ENCODE results near the gene BHLHA9.
A peak's percentile ranks its signal among the peaks of the same experiment; 100 is the strongest.

Gene BHLHA9

DNA sequence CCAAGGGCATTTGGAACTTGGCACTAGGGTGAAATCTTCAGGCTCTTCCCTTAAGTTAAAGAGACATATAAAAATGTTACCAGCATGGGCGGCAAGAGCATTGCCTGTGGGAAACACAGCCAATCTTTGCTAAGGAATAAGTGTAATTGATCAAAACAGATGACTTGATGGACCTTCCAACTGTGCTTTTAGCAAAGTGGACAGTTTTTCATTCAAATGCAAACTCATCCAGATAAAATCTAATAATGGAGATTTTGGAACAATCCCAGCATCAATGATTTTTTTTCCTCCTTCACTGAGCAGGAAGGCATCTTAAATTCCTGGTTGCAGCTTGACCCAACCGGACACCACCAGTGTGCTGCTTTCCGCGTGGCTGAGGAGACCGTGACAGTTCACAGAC lies 42.9 kb upstream of the BHLHA9 start:
- TF ChIP-seq ZFP30 (CRISPR knock-in tag; IDR thresholded peaks at IDR 0.05) (no peak), ESRRG (CRISPR knock-in tag; IDR thresholded peaks at IDR 0.05) (no peak), ISL1 (CRISPR knock-in tag; IDR thresholded peaks at IDR 0.05) (peak; percentile 89), ZNF565 (CRISPR knock-in tag; conservative IDR thresholded peaks at IDR 0.05; ENCODE audit: low read depth) (no peak), RARB (CRISPR knock-in tag; IDR thresholded peaks at IDR 0.05) (no peak)

DNA sequence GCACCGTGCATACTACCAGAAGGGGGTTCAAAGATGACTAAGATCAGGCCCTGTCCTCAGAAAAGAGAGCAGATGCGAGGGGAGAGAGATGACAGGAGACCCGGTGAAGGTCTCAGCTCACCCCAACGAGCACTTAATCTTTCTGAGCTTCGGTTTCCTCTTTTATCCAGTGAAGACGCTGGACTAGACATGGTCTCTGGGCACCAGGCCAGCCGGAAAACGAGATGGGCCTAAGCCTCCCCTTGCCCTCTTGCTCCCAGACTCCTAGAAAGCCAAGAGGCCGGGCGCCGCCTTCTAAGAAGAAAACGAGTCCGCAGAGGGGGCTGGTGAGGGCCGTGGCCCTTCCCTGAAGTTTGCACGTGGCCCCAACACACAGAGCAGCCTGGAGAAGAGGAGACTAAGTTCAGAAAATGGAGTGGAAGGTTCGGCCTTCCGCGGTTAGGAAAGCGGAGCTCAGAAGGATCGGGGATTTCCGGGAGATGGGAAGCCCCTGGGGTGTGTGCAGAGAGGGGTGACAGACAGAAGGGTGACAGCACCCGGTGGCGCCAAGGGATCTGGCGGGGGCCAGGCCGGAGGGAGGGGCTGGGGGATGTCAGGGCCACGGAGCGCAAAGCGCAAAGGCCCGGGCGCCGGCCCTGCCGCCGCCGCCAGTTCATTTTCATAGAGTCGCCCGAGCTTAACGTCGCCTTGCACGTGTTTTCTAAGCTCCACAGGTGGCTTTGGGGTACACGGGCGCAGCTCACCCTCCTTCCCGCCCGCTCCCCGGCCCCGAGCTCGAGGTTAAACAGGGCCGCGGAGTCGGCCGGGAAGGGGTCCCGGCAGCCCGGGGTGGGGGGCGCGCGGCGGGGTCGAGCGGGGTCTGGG lies 42.1 kb upstream of the BHLHA9 start:
- TF ChIP-seq CREB5 (CRISPR knock-in tag; IDR thresholded peaks at IDR 0.05; ENCODE audit: low read depth) (no peak), ZNF565 (CRISPR knock-in tag; conservative IDR thresholded peaks at IDR 0.05; ENCODE audit: low read depth) (no peak), OSR1 (CRISPR knock-in tag; IDR thresholded peaks at IDR 0.05) (no peak), ZNF8 (CRISPR knock-in tag; IDR thresholded peaks at IDR 0.05) (no peak), RARB (CRISPR knock-in tag; IDR thresholded peaks at IDR 0.05) (no peak), ZFP30 (CRISPR knock-in tag; IDR thresholded peaks at IDR 0.05) (no peak), PATZ1 (CRISPR knock-in tag; IDR thresholded peaks at IDR 0.05; ENCODE audit: borderline replicate concordance) (no peak), ESRRG (CRISPR knock-in tag; IDR thresholded peaks at IDR 0.05) (no peak), TOX (CRISPR knock-in tag; IDR thresholded peaks at IDR 0.05; ENCODE audit: borderline replicate concordance) (no peak), BACH2 (CRISPR knock-in tag; IDR thresholded peaks at IDR 0.05; ENCODE audit: borderline replicate concordance) (no peak), PPARA (CRISPR knock-in tag; IDR thresholded peaks at IDR 0.05; ENCODE audit: borderline replicate concordance) (no peak), ISL1 (CRISPR knock-in tag; IDR thresholded peaks at IDR 0.05) (no peak), ZFP3 (CRISPR knock-in tag; IDR thresholded peaks at IDR 0.05) (no peak), TSHZ2 (CRISPR knock-in tag; IDR thresholded peaks at IDR 0.05) (no peak), ZNF70 (CRISPR knock-in tag; IDR thresholded peaks at IDR 0.05) (no peak), GLIS3 (CRISPR knock-in tag; IDR thresholded peaks at IDR 0.05) (no peak), CSDC2 (CRISPR knock-in tag; IDR thresholded peaks at IDR 0.05) (no peak), TCF4 (CRISPR knock-in tag; IDR thresholded peaks at IDR 0.05; ENCODE audit: borderline replicate concordance) (no peak)
- TF ChIP-seq, protein P1, sequence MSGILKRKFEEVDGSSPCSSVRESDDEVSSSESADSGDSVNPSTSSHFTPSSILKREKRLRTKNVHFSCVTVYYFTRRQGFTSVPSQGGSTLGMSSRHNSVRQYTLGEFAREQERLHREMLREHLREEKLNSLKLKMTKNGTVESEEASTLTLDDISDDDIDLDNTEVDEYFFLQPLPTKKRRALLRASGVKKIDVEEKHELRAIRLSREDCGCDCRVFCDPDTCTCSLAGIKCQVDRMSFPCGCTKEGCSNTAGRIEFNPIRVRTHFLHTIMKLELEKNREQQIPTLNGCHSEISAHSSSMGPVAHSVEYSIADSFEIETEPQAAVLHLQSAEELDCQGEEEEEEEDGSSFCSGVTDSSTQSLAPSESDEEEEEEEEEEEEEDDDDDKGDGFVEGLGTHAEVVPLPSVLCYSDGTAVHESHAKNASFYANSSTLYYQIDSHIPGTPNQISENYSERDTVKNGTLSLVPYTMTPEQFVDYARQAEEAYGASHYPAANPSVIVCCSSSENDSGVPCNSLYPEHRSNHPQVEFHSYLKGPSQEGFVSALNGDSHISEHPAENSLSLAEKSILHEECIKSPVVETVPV (CRISPR knock-in tag; IDR thresholded peaks at IDR 0.05): no peak
- peak; percentile 18 for ATAC-seq

More for the DNA sequence above, 42.9 kb upstream of the BHLHA9 start:
- ATAC-seq: peak; percentile 18

- no peak for ATAC-seq
- TF ChIP-seq, protein P1 (CRISPR knock-in tag; IDR thresholded peaks at IDR 0.05): no peak
- no peak for TF ChIP-seq OSR1 (CRISPR knock-in tag; IDR thresholded peaks at IDR 0.05)
- TF ChIP-seq SNAI2 (CRISPR knock-in tag; IDR thresholded peaks at IDR 0.05): no peak
- no peak for TF ChIP-seq ISL1 (CRISPR knock-in tag; IDR thresholded peaks at IDR 0.05)
- TF ChIP-seq CSDC2 (CRISPR knock-in tag; IDR thresholded peaks at IDR 0.05): no peak
- no peak for TF ChIP-seq TSHZ2 (CRISPR knock-in tag; IDR thresholded peaks at IDR 0.05)
- TF ChIP-seq CREB5 (CRISPR knock-in tag; IDR thresholded peaks at IDR 0.05; ENCODE audit: low read depth): no peak
- TF ChIP-seq PPARA (CRISPR knock-in tag; IDR thresholded peaks at IDR 0.05; ENCODE audit: borderline replicate concordance): no peak
- no peak for TF ChIP-seq TCF4 (CRISPR knock-in tag; IDR thresholded peaks at IDR 0.05; ENCODE audit: borderline replicate concordance)
- TF ChIP-seq GLIS3 (CRISPR knock-in tag; IDR thresholded peaks at IDR 0.05): no peak
These were observed 41.4 kb upstream of the BHLHA9 start for GRCh38 chr17:1228781-1229348.

Data from SK-N-SH treated with all-trans-retinoic acid at 6 μM for 48 hours (cell line).